Neural cell (in vitro differentiated cells): ENCODE measurements around the gene TMSB10. TPM values are rescaled to one million over a fixed set of nuclear protein-coding genes. Genes with fewer than 3 reads are reported as not detected.
A peak's percentile ranks its signal among the peaks of the same experiment; 100 is the strongest.

Source experiments
- H2AFZ ChIP-seq: fragments of 200-600, 300-800 bp; sonication (generic), shearing (Covaris generic); 2 replicates; pipeline ENCODE4 v1.6.0; 2014; ENCODE audit warnings: low read depth, mild to moderate bottlenecking, antibody characterized with exemption, low read length, moderate library complexity
- H3F3A ChIP-seq: fragments of 200-600 bp; shearing (Covaris generic); 2 replicates; pipeline ENCODE4 v1.6.1; 2016; ENCODE audit warnings: mild to moderate bottlenecking, moderate library complexity, mixed read lengths, antibody characterized with exemption, low read length; ENCODE audit not compliant: insufficient read depth, poor library complexity, severe bottlenecking
- H3K27ac ChIP-seq: fragments of 200-600, 300-800 bp; sonication (generic), shearing (Covaris generic); 2 replicates; pipeline ENCODE4 v1.5.1; 2014; ENCODE audit warnings: mild to moderate bottlenecking, low read length, moderate library complexity
- H3K27me3 ChIP-seq: fragments of 300-800, 200-600 bp; sonication (generic), shearing (Covaris generic); 2 replicates; pipeline ENCODE4 v1.6.0; 2014; ENCODE audit warnings: mild to moderate bottlenecking, low read depth, low read length, moderate library complexity; ENCODE audit not compliant: insufficient read depth
- H3K36me3 ChIP-seq: fragments of 300-800, 200-600 bp; sonication (generic), shearing (Covaris generic); 2 replicates; pipeline ENCODE4 v1.5.1; 2014; ENCODE audit warnings: mild to moderate bottlenecking, antibody characterized with exemption, low read length, moderate library complexity; ENCODE audit not compliant: insufficient read depth
- H3K4me2 ChIP-seq: fragments of 300-800, 200-600 bp; sonication (generic), shearing (Covaris generic); 2 replicates; pipeline ENCODE4 v1.6.0; 2014; ENCODE audit warnings: mild to moderate bottlenecking, low read length
- H3K4me3 ChIP-seq: fragments of 300-800, 200-600 bp; sonication (generic), shearing (Covaris generic); 2 replicates; pipeline ENCODE4 v1.5.1; 2014; ENCODE audit warnings: mild to moderate bottlenecking, low read length, moderate library complexity
- H3K79me2 ChIP-seq: fragments of 200-600 bp; shearing (Covaris generic); replicated peaks from 2 replicates; pipeline ENCODE4 v1.6.0; 2014; ENCODE audit warnings: mild to moderate bottlenecking, low read length, moderate library complexity; ENCODE audit not compliant: insufficient read depth
- H3K9ac ChIP-seq: fragments of 300-800, 200-600 bp; sonication (generic), shearing (Covaris generic); 2 replicates; pipeline ENCODE4 v1.6.1; 2016; ENCODE audit warnings: mild to moderate bottlenecking, low read length, mixed read lengths
- H3K9me2 ChIP-seq: fragments of 200-600 bp; shearing (Covaris generic); 2 replicates; pipeline ENCODE4 v1.6.1; 2016; ENCODE audit warnings: mild to moderate bottlenecking, low read length, mixed read lengths; ENCODE audit not compliant: insufficient read depth
- H3K9me3 ChIP-seq: fragments of 200-600, 300-800 bp; sonication (generic), shearing (Covaris generic); 2 replicates; pipeline ENCODE4 v1.6.1; 2016; ENCODE audit warnings: mild to moderate bottlenecking, mixed run types, low read length, moderate library complexity, mixed read lengths
- H4K20me1 ChIP-seq: fragments of 200-600 bp; shearing (Covaris generic); 2 replicates; pipeline ENCODE4 v1.6.1; 2016; ENCODE audit warnings: mild to moderate bottlenecking, mixed run types; ENCODE audit not compliant: insufficient read depth
- CTCF ChIP-seq: fragments of 450-650 bp; IDR thresholded peaks from 2 replicates; pipeline ENCODE4 v1.5.1; 2014; ENCODE audit warnings: antibody characterized with exemption, mild to moderate bottlenecking, moderate library complexity; ENCODE audit not compliant: poor library complexity, severe bottlenecking
- EP300 ChIP-seq: fragments of 450-650 bp; conservative IDR thresholded peaks from 2 replicates; pipeline ENCODE4 v1.6.1; 2014; ENCODE audit warnings: antibody characterized with exemption, mild to moderate bottlenecking, moderate library complexity; ENCODE audit not compliant: poor library complexity, severe bottlenecking
- EZH2 ChIP-seq: fragments of 200-600, 300-800 bp; shearing (Covaris generic), sonication (generic); IDR thresholded peaks from 2 replicates; pipeline ENCODE4 v1.6.1; 2014; ENCODE audit warnings: antibody characterized with exemption, low read length, borderline replicate concordance, mild to moderate bottlenecking; ENCODE audit not compliant: insufficient read depth, poor library complexity, severe bottlenecking
- MXI1 ChIP-seq: fragments of 450-650 bp; conservative IDR thresholded peaks from 2 replicates; pipeline ENCODE4 v1.6.1; 2014; ENCODE audit warnings: antibody characterized with exemption, mild to moderate bottlenecking; ENCODE audit not compliant: poor library complexity, severe bottlenecking
- POLR2AphosphoS5 ChIP-seq: IDR thresholded peaks from 2 replicates; pipeline ENCODE4 v1.6.1; 2012
- RAD21 ChIP-seq: fragments of 450-650 bp; conservative IDR thresholded peaks from 2 replicates; pipeline ENCODE4 v1.6.1; 2014; ENCODE audit warnings: antibody characterized with exemption, mild to moderate bottlenecking, moderate library complexity
- REST ChIP-seq: IDR thresholded peaks from 2 replicates; pipeline ENCODE4 v1.6.1; 2012; ENCODE audit warnings: borderline replicate concordance
- SMC3 ChIP-seq: fragments of 450-650 bp; conservative IDR thresholded peaks from 2 replicates; pipeline ENCODE4 v1.6.1; 2014; ENCODE audit warnings: antibody characterized with exemption, mild to moderate bottlenecking, moderate library complexity; ENCODE audit not compliant: poor library complexity
- TAF1 ChIP-seq: IDR thresholded peaks from 2 replicates; pipeline ENCODE4 v1.6.1; 2012; ENCODE audit warnings: low read depth
- polyA plus RNA-seq: library from polyadenylated mRNA; depleted of rRNA; stranded (reverse); fragments of >200 nt; gene quantifications from 2 replicates; pipeline ENCODE4 v1.2.3, GENCODE V29; 2014

TMSB10 gene
- polyA plus RNA-seq, 1 donor from 2014 or later, result 15,324 TPM

- Histone ChIP-seq H3K36me3 (no peaks in the 10 kb centered on the region), H3K9me2 (no peaks in the 10 kb centered on the region), H3K4me3 (no peak overlapping the region), H4K20me1 (no peaks in the 10 kb centered on the region), H3K79me2 (peaks cover 11% of the 10 kb centered on the region), H3K4me2 (no peak overlapping the region), H3F3A (no peaks in the 10 kb centered on the region), H3K9ac (no peak overlapping the region), H3K9me3 (no peaks in the 10 kb centered on the region), H3K27ac (no peak overlapping the region), H2AFZ (no peak overlapping the region), H3K27me3 (no peaks in the 10 kb centered on the region)
- no peak for TF ChIP-seq SMC3
Observed at GRCh38 chr2:84901593-84902120, 3.8 kb upstream of the TMSB10 start.

GRCh38 chr2:84902526-84902925 lies 2.9 kb upstream of the TMSB10 start:
- H3K79me2 ChIP-seq, result peaks cover 20% of the 10 kb centered on the region
- H2AFZ ChIP-seq, result no peak overlapping the region
- no peak overlapping the region for H3K4me2 ChIP-seq
- no peaks in the 10 kb centered on the region for H3K9me2 ChIP-seq
- no peaks in the 10 kb centered on the region for H3K27me3 ChIP-seq
- no peaks in the 10 kb centered on the region for H4K20me1 ChIP-seq
- H3K27ac ChIP-seq, result no peak overlapping the region
- no peaks in the 10 kb centered on the region for H3K9me3 ChIP-seq
- no peak overlapping the region for H3K4me3 ChIP-seq
- no peaks in the 10 kb centered on the region for H3F3A ChIP-seq
- H3K36me3 ChIP-seq, result peaks cover 3% of the 10 kb centered on the region
- TF ChIP-seq REST (no peak), RAD21 (no peak), MXI1 (no peak), EZH2 (no peak), POLR2AphosphoS5 (no peak), EP300 (no peak), CTCF (no peak), SMC3 (no peak), TAF1 (no peak)
- no peak overlapping the region for H3K9ac ChIP-seq

DNA sequence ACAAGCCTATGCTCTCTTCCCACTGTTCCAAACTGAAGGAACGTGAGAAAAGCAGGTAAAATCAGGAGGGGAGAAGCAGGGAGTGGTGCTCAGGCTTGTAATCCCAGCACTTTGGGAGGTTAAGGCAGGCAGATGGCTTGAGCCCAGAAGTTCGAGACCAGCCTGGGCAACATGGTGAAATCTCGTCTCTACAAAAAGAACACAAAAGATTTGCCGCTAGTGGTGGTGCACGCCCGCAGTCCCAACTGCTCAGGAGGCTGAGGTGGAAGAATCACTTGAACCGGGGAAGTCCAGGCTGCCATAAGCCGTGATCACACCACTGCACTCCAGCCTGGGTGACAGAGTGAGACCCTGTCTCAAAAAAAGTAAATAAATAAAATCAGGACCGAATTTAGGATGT lies 1.3 kb upstream of the TMSB10 start:
- H2AFZ ChIP-seq, result no peak overlapping the region
- H3K4me3 ChIP-seq, result peak overlapping the region; percentile 89
- no peaks in the 10 kb centered on the region for H3F3A ChIP-seq
- H3K4me2 ChIP-seq, result peak overlapping the region; percentile 92
- peak overlapping the region; percentile 99 for H3K9ac ChIP-seq
- no peaks in the 10 kb centered on the region for H4K20me1 ChIP-seq
- peaks cover 3% of the 10 kb centered on the region for H3K36me3 ChIP-seq
- H3K27ac ChIP-seq, result peak overlapping the region; percentile 97
- peaks cover 29% of the 10 kb centered on the region for H3K79me2 ChIP-seq
- H3K27me3 ChIP-seq, result no peaks in the 10 kb centered on the region
- no peaks in the 10 kb centered on the region for H3K9me2 ChIP-seq
- no peak for TF ChIP-seq POLR2AphosphoS5
- no peak for TF ChIP-seq SMC3
- no peak for TF ChIP-seq TAF1
- no peak for TF ChIP-seq EZH2
- TF ChIP-seq CTCF, result no peak
- H3K9me3 ChIP-seq, result no peaks in the 10 kb centered on the region
